ENCODE results near the gene CYB5D1. TPM values are rescaled to one million over a fixed set of nuclear protein-coding genes. Genes with fewer than 3 reads are reported as not detected.

CYB5D1 gene
- polyA plus RNA-seq, 1 donor (not counting 4 experiments of a cell fraction or from before 2014, with no cell fraction given): 14.8 TPM

- DNase-seq (ENCODE audit: low read depth, low spot score) (no peak), FAIRE-seq (no peak)
- H3K27ac ChIP-seq (ENCODE audit: control insufficient read depth, insufficient read depth, low read length): peak overlapping the region; percentile 95
- H3K4me2 ChIP-seq (ENCODE audit: control insufficient read depth, extremely low read depth, insufficient read depth, low read depth, low read length): peak overlapping the region; percentile 97
- no peaks in the 10 kb centered on the region for H3K9me3 ChIP-seq (ENCODE audit: control insufficient read depth, low read depth, low read length)
- peak overlapping the region in 1 of 3 experiments; percentile 2 for H3K4me3 ChIP-seq (ENCODE audit: control insufficient read depth in 2 of 3, extremely low read depth in 1 of 3, insufficient read depth in 2 of 3, low read depth in 1 of 3, low read length in 3 of 3)
- dilution Hi-C loops (cut with MboI; ENCODE audit: extremely low pct_ligation_motif_present, low sequenced_read_pairs): no loop called here
- peak overlapping the region; percentile 97 for H3K9ac ChIP-seq (ENCODE audit: control insufficient read depth, extremely low read depth, insufficient read depth, low read length)
- no peaks in the 10 kb centered on the region for H3K79me2 ChIP-seq (ENCODE audit: control insufficient read depth, insufficient read depth, low read length)
- H3K27me3 ChIP-seq (ENCODE audit: control insufficient read depth, extremely low read depth, insufficient read depth, low read length): no peaks in the 10 kb centered on the region
- H3K4me1 ChIP-seq (ENCODE audit: control insufficient read depth, extremely low read depth, insufficient read depth, low read length): peaks cover 17% of the 10 kb centered on the region
- H3K9me1 ChIP-seq (ENCODE audit: control insufficient read depth, extremely low read depth, insufficient read depth, low read length): no peaks in the 10 kb centered on the region
- no peak for TF ChIP-seq CTCF (optimal IDR thresholded peaks at IDR 0.05 in 1 of 3, IDR thresholded peaks at IDR 0.05 in 1 of 3, conservative IDR thresholded peaks at IDR 0.05 in 1 of 3; ENCODE audit: extremely low read depth in 1 of 3, insufficient read depth in 2 of 3, low read length in 3 of 3)
- no peak for TF ChIP-seq EZH2 (IDR thresholded peaks at IDR 0.05; ENCODE audit: low read length)
- H2AFZ ChIP-seq (ENCODE audit: control insufficient read depth, low read length): peak overlapping the region; percentile 18
- H3K36me3 ChIP-seq (ENCODE audit: control insufficient read depth in 2 of 2, extremely low read depth in 1 of 2, insufficient read depth in 2 of 2, low read length in 2 of 2): no peaks in the 10 kb centered on the region
- H4K20me1 ChIP-seq (ENCODE audit: control insufficient read depth, extremely low read depth, insufficient read depth, low read length): no peaks in the 10 kb centered on the region
These were observed 24.6 kb upstream of the CYB5D1 start for GRCh38 chr17:7833011-7833794.

- no peaks in the 10 kb centered on the region for H4K20me1 ChIP-seq (ENCODE audit: control insufficient read depth, extremely low read depth, insufficient read depth, low read length)
- H3K27ac ChIP-seq (ENCODE audit: control insufficient read depth, insufficient read depth, low read length): peak within 1 kb of the TSS; percentile 95
- TF ChIP-seq CTCF (optimal IDR thresholded peaks at IDR 0.05 in 1 of 3, IDR thresholded peaks at IDR 0.05 in 1 of 3, conservative IDR thresholded peaks at IDR 0.05 in 1 of 3; ENCODE audit: extremely low read depth in 1 of 3, insufficient read depth in 2 of 3, low read length in 3 of 3) (peak in 1 of 3 experiments; percentile 4), EZH2 (IDR thresholded peaks at IDR 0.05; ENCODE audit: low read length) (no peak)
- DNase-seq (ENCODE audit: low read depth, low spot score) (no peak), FAIRE-seq (peak; percentile 96)
- dilution Hi-C loops (cut with MboI; ENCODE audit: extremely low pct_ligation_motif_present, low sequenced_read_pairs): no loop called here
- peak within 1 kb of the TSS; percentile 83 for H2AFZ ChIP-seq (ENCODE audit: control insufficient read depth, low read length)
- no peaks in the 10 kb centered on the region for H3K9me3 ChIP-seq (ENCODE audit: control insufficient read depth, low read depth, low read length)
- peak within 1 kb of the TSS; percentile 97 for H3K9ac ChIP-seq (ENCODE audit: control insufficient read depth, extremely low read depth, insufficient read depth, low read length)
- H3K79me2 ChIP-seq (ENCODE audit: control insufficient read depth, insufficient read depth, low read length): peaks cover 6% of the 10 kb centered on the region
- peak within 1 kb of the TSS; percentile 97 for H3K4me2 ChIP-seq (ENCODE audit: control insufficient read depth, extremely low read depth, insufficient read depth, low read depth, low read length)
- peaks cover 23% of the 10 kb centered on the region for H3K4me1 ChIP-seq (ENCODE audit: control insufficient read depth, extremely low read depth, insufficient read depth, low read length)
- no peaks in the 10 kb centered on the region for H3K36me3 ChIP-seq (ENCODE audit: control insufficient read depth in 2 of 2, extremely low read depth in 1 of 2, insufficient read depth in 2 of 2, low read length in 2 of 2)
- peak within 1 kb of the TSS; percentile 67 to 85 (median 79) for H3K4me3 ChIP-seq (ENCODE audit: control insufficient read depth in 2 of 3, extremely low read depth in 1 of 3, insufficient read depth in 2 of 3, low read depth in 1 of 3, low read length in 3 of 3)
- H3K27me3 ChIP-seq (ENCODE audit: control insufficient read depth, extremely low read depth, insufficient read depth, low read length): no peaks in the 10 kb centered on the region
- no peaks in the 10 kb centered on the region for H3K9me1 ChIP-seq (ENCODE audit: control insufficient read depth, extremely low read depth, insufficient read depth, low read length)
These were observed 23.8 kb upstream of the CYB5D1 start, which contains the start of gene KDM6B for GRCh38 chr17:7833795-7834541. Gene KDM6B, plus strand, starts transcription at chr17:7834217. Its CDS starts 11,338 bp downstream, at chr17:7845555.
